NCI-H1105 treated with DMSO at 0.1 percent for 48 hours (cell line): ENCODE measurements around the gene CCDC3.
"Not testable (repeated sequence)": the region's sequence is repeated elsewhere in the genome, so short reads cannot be mapped to it uniquely, and the experiment has no call there.

Experiments
- DNase-seq: peaks from one replicate; lab custom pipeline; 2025; lab: John Stamatoyannopoulos, UW

Gene CCDC3

DNA sequence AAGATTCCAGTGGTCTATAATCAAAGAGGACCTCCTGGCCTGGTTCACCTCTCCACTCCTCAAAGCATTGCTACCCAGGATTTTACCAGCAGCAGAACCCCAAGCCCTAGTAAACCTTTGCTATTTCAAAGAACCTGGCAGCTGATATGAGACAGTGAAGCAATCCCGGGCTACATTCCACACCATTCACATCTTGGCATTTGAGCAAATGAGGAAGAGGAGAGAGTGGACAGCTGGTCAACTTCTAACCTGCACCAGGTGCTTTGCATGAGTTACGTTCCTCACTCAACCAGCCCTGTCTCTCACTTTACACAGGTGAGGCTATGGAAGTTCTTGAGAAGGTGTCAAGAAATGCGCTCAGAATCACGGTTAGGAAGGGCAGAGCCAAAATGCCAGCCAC lies 1.1 kb downstream of the CCDC3 start:
- DNase-seq = no peak

GRCh38 chr10:12999849-13000248 lies 1.7 kb downstream of the CCDC3 start:
- DNase-seq = no peak

DNA sequence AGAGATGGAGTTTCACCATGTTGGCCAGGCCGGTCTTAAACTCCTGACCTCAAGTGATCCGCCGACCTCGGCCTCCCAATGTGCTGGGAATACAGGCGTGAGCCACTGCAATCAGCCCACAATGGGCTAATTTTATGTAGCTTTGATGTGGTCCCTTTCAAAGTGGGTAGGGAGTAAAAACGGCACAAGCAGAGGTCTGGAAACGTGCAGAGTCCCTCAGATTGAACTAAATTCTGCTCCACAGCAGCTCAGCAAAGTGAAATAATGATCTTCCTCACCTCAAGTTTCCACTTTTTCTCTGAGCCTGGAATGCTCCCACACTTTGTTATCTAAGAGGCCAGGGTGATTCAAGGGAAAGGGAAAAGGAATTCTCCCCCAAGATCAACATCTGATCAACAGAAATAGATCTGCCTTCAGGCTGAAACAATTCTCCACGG lies 6.1 kb downstream of the CCDC3 start:
- DNase-seq = no peak

DNA sequence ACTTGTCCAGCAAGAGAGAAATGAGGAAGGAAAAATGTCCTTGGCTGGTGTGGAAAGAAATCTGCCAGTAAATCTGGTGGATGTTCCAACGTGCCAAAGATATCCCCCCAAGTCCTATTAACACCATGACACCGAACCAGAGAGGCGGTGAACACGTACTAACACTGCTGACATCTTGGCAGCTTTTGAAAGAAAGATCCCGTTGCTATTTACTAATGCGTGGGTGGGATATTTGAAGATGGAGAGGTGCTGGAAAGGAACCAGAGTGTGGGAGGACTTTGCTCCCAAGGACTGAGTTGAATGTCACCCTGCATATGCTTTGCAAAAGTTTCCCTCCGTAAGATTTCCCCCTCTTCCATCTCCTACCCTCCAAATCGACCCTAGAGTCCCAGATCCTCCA lies 7.9 kb downstream of the CCDC3 start:
- no peak for DNase-seq

- no peak for DNase-seq
These were observed 16.2 kb downstream of the CCDC3 start for GRCh38 chr10:12985347-12985746.

DNA sequence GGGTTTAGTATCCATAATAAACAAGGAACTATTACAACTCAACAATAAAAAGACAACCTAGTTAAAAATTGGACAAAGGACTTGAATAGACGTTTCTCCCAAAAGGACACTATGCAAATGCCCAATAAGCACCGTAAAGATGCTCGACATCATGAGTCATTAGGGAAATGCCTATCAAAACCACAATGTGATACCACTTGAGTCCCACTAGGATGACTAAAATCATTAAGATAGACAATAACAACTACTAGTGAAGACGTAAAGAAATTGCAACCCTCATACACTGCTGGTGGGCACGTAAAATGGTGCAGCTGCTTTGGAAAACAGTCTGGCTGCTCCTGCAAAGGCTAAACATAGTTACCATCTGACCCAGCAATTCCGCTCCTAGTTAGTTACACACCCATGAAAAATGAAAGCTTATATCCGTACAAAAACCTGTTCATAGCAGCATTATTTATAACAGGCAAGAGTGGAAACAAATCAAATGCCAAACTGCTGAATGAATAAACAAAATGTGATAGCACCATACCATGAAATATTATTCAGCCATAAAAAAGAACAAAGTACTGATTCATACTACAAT lies 17.3 kb downstream of the CCDC3 start:
- DNase-seq = no peak

- DNase-seq = not testable (repeated sequence)
These were observed 17.9 kb downstream of the CCDC3 start for GRCh38 chr10:12983568-12983967.

- no peak for DNase-seq
These were observed 19.9 kb downstream of the CCDC3 start for GRCh38 chr10:12981570-12981969.

DNA sequence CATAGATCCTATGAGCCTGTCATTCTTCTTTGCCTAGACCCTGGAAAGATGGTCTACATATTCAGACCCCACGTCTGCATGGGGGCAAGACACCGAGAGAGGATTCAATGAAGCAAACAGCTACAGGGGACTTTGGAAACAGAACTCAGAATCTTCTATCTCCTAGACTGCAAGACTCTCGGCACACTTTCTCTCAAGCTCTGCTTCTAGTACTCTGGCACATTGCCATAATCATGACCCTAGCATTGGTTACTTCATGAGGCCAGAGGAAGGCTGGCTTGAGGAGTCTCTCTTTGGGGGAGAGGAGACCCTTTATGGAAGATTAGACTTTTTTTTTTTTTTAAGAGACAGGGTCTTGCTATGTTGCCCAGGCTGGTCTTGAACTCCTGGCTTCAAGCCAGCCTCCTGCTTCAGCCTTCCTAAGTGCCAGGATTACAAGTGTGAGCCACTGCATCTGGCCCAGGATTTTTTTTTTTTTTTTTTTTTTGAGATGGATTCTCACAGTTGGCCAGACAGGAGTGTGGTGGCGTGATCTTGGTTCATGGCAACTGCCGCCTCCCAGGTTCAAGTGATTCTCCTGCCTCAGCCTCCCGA lies 20.7 kb downstream of the CCDC3 start:
- no peak for DNase-seq

- no peak for DNase-seq
These were observed 21.3 kb downstream of the CCDC3 start for GRCh38 chr10:12980102-12980661.

DNA sequence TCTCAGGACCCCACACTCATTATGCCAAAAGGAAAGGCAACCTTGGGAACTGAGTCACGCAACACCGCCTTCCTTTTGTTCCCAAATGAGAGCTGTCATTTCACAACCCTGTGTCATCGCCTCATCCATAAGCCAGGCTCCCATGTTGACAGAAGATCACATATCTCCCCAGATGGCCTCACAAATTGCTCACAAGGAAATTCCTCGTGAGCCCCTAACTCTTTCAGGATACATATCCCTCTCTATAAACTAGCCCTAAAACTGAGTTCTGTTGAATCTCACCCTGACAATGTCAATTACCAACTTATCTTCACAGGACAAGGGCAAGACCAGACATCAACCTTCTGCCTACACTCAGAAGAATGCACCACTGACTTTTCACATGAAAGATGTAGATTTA lies 22.6 kb downstream of the CCDC3 start:
- DNase-seq = no peak

GRCh38 chr10:12975906-12976305 lies 25.6 kb downstream of the CCDC3 start:
- DNase-seq = no peak

GRCh38 chr10:12975266-12975665 lies 26.2 kb downstream of the CCDC3 start:
- DNase-seq = no peak

DNA sequence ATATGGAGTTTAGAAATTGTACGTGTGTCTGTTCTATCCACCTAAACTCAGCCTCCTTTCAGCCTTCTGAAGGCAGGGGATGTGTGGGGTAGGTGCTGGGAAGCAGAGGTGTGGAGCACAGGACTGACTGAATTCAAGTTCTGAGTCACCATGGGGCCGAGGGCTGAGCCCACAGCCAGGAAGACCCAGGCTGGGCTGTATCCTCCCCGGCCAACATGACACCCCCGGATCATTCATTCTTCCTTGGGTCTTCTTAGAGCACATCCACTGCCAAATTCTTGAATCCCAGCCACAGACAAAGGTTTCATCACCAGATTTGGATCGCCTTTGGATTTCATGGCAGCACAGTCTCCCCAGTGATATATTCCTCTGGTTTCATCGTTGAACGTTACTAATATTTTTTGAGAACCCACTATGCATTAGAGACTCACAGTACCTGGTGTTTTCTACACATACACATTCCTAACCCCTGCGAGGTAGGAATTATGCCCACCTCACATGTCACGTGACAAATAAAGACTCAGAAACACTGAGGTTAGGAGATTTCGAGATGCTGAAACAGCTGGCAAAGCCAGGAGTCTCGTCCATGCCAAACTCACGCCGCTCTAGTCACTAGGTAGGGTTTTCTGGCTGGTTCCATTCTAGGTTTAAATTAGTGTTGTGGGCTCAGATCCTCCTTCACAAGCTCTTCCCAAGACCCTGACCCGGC lies 26.9 kb downstream of the CCDC3 start:
- DNase-seq = no peak

- DNase-seq = no peak
These were observed 27.4 kb downstream of the CCDC3 start for GRCh38 chr10:12974078-12974477.

- DNase-seq = no peak
These were observed 28.3 kb downstream of the CCDC3 start for GRCh38 chr10:12973149-12973718.

GRCh38 chr10:12972146-12972545 lies 29.4 kb downstream of the CCDC3 start:
- DNase-seq = no peak

DNA sequence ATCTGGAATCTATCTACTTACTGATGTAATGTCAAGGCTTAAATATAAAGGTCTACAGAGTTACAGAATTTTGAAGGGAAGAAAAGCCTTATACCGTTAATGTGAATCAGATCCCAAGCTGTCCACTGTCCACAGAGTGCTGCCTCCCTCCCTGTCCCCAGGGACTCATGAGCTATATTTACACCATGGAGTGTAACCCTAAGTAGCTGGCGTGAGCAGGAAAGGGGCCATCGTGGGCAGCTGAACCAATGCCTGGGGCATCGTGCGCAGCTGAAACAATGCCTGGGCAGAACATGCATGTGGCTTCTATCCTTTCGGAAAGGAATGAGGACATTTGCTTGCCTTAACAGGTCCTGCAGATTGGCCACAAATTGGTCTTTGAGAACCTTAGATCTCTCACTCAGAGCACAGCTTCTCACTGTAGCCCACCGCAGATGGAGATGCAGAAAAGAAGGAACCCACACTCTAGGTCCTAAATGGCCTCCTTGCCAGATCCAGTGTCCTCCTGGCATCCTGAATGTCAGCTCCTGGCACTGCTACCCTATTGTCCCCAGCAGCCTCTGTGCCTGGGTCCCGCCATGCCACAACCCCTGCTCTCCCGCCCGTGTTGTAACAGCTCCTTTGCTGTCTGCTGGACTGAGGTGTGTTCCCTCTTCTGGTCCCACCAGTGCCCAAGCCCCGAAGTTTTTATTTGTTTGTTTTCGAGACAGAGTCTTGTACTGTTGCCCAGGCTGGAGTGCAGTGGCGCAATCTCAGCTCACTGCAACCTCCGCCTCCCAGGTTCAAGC lies 30.3 kb downstream of the CCDC3 start:
- DNase-seq = no peak

- DNase-seq = no peak
These were observed 31.6 kb downstream of the CCDC3 start for GRCh38 chr10:12969951-12970350.

DNA sequence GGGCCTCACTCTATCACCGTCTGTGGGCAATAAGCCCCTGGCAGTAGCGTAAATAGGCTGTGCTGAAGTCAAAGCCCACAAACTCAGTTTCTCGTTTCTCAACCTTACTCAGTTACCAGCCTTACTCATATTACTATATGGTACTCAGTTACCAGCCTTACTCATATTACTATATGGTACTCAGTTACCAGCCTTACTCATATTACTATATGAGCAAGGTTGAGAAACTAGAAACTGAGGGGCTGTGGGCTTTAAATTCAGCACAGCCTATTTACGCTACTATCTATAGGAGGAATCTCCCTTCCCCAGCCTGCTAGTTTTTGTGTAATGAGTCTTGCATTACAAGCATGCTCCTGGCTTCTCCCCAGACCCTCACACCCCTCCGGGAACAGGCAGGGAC lies 35.4 kb downstream of the CCDC3 start:
- no peak for DNase-seq

DNA sequence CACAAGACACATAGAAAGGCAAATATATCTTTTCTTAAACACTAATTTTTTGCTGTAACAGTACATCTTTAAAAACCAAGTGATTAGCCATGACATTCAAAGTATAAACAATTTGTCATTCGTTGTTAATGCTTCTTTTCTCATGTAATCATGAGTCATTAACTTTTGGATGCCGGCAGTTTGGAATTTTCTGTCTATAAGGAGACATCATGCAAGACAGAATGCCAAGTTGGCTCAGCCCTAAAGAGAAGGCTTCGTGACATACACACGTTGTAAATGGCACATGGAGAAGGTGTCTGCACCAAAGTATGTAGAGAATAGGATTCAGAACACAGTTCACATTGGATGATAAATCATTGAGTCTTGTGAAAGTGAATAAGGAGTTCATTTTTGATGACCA lies 35.9 kb downstream of the CCDC3 start:
- no peak for DNase-seq

DNA sequence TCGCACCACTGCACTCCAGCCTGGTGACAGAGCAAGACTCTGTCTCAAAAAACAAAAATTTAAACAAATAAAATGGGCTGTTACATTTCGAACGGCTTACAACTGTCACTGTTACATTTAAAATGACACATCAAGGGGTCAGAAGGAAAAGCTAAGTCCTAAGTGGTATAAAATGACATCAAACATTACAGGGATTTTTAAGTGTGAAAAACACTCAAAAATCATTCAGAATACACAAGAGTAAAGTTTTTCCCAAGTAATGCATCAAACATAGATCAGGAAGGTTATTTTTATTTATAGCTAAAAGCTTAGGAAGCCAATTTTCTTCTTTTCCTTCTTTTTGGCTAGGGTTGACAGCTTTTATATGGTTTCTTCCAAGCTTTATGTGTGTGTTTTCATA lies 39.0 kb downstream of the CCDC3 start:
- DNase-seq = no peak
